Right lobe of liver (tissue), 6 donors: Measurements from ENCODE around the gene SYPL1. TPM values are rescaled to one million over a fixed set of nuclear protein-coding genes. Genes with fewer than 3 reads are reported as not detected.

ENCODE experiments used
- ATAC-seq, 4 donors: fragments of 200-7000 bp; cut with Tn5 transposase; one replicate each; pipeline ENCODE4 v1.9.1; 2020; ENCODE audit warnings: mild to moderate bottlenecking in 4 of 4, moderate library complexity in 4 of 4
- DNase-seq, 3 donors: peaks; one replicate each; pipeline ENCODE4 v3.0.0-alpha.2; 2020
- H3K27ac ChIP-seq, 3 donors: fragments of 200-600 bp; one replicate each; pipeline ENCODE4 v1.8.0; 2022
- H3K27me3 ChIP-seq, 2 donors: fragments of 200-600 bp; one replicate each; pipeline ENCODE4 v1.8.0; 2022
- H3K36me3 ChIP-seq, 4 donors: fragments of 200-600 bp; sonication (generic) in 1 of 4; one replicate each; pipeline versions ENCODE4 v1.5.1 to v1.8.0; 2017 to 2022; ENCODE audit warnings: control low read depth in 1 of 4
- H3K4me1 ChIP-seq, 4 donors: fragments of 200-600 bp; sonication (generic) in 1 of 4; one replicate each; pipeline versions ENCODE4 v1.5.1 to v1.8.0; 2017 to 2022; ENCODE audit warnings: control low read depth in 1 of 4
- H3K4me3 ChIP-seq, 3 donors: fragments of 200-600 bp; one replicate each; pipeline ENCODE4 v1.8.0; 2022
- H3K9me3 ChIP-seq, 4 donors: fragments of 200-600 bp; sonication (generic) in 1 of 4; one replicate each; pipeline versions ENCODE4 v1.5.1 to v1.8.0; 2017 to 2022; ENCODE audit warnings: control low read depth in 1 of 4
- POLR2A ChIP-seq: fragments of 450-650 bp; IDR thresholded peaks from one replicate; pipeline ENCODE4 v1.6.1; 2017; ENCODE audit warnings: antibody characterized with exemption, mild to moderate bottlenecking
- WGBS: methylation state at CpG from one replicate; pipeline ENCODE4 v1.1.6; 2018; ENCODE audit warnings: low coverage, low lambda C conversion rate; ENCODE audit not compliant: insufficient coverage; ENCODE audit errors: missing lambda C conversion rate; 5-methylcytosine and 5-hydroxymethylcytosine counted together
- intact Hi-C, 2 donors: fragments of 100-400 bp; cut with DNase I; formaldehyde crosslinking; loops; one replicate each; pipeline versions ENCODE4 v1.11.2 to v1.14.1; 2022
- total RNA-seq, 6 experiments: library from RNA; depleted of rRNA in 2 of 6; stranded (reverse); fragments of >200 nt in 2 of 6; fragmentation: NEBNext Ultra II Directional in 3 of 6; extraction: Animal tissue kit (Norgen Biotek cat#: 25700) in 3 of 6; gene quantifications; one replicate each; pipeline versions ENCODE4 v1.1.0 to v1.2.4, GENCODE V29; 2016 to 2023
- TF ChIP-seq, protein P1 (sequence below), 4 donors: fragments of 200-600 bp in 3 of 4; fragments of 450-650 bp in 1 of 4; IDR thresholded peaks; one replicate each; pipeline versions ENCODE4 v1.5.1 to v1.8.0; 2016 to 2022; ENCODE audit warnings: antibody characterized with exemption in 4 of 4, mild to moderate bottlenecking in 2 of 4
- donor health status: DM: no; HTN: yes; CAD: no.
- donor health status: DM: no; HTN: no; CAD: no.
- donor health status: DM: no; HTN: no; CAD: no.
- donor health status: DM: no; HTN: yes; CAD: no.
- donor health status: DM: no; HTN: yes; CAD: no.

SYPL1 gene
- total RNA-seq, 6 experiments from 2014 or later = 29.5 to 43.0 (median 37.1) TPM

DNA sequence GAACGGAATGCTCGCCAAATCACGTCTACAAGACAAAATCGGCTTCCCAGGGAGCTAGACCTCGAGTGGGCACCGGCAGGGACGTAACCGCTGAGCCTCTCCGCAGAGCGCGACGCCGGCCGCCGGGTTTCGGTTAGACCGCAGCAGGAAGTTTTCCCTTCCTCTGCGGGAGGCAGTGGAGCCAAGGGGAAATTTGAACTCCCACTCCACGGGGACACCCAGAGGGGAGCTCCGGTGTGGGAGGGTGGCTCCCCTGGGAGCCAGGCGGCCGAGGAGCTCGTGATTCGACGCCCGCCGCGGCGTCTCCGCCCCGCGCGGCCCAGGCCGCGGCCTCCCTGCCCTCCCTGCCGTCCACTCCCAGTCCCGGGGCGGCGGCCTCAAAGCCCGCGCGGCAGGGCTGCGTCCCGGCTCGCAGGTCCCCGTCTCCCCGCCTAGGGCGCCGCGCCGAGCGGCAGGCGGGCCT is 426 bp downstream of the SYPL1 start:
- Histone ChIP-seq H3K27ac (peak overlapping the region; percentile 96 to 98 (median 97)), H3K36me3 (no peaks in the 10 kb centered on the region), H3K4me1 (peaks cover 0 to 33% (median 7%) of the 10 kb centered on the region in 4 donors), H3K4me3 (peak overlapping the region; percentile 54 to 70 (median 68)), H3K27me3 (no peaks in the 10 kb centered on the region), H3K9me3 (no peaks in the 10 kb centered on the region)
- ATAC-seq (peak; percentile 73 to 85 (median 83)), DNase-seq (peak; percentile 86 to 88 (median 87))
- 0% methylated on average over 17 of the region's 53 CpGs for WGBS
- TF ChIP-seq, protein P1, sequence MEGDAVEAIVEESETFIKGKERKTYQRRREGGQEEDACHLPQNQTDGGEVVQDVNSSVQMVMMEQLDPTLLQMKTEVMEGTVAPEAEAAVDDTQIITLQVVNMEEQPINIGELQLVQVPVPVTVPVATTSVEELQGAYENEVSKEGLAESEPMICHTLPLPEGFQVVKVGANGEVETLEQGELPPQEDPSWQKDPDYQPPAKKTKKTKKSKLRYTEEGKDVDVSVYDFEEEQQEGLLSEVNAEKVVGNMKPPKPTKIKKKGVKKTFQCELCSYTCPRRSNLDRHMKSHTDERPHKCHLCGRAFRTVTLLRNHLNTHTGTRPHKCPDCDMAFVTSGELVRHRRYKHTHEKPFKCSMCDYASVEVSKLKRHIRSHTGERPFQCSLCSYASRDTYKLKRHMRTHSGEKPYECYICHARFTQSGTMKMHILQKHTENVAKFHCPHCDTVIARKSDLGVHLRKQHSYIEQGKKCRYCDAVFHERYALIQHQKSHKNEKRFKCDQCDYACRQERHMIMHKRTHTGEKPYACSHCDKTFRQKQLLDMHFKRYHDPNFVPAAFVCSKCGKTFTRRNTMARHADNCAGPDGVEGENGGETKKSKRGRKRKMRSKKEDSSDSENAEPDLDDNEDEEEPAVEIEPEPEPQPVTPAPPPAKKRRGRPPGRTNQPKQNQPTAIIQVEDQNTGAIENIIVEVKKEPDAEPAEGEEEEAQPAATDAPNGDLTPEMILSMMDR (IDR thresholded peaks at IDR 0.05) = no peak
- TF ChIP-seq POLR2A = no peak
- intact Hi-C loops = no loop called here

DNA sequence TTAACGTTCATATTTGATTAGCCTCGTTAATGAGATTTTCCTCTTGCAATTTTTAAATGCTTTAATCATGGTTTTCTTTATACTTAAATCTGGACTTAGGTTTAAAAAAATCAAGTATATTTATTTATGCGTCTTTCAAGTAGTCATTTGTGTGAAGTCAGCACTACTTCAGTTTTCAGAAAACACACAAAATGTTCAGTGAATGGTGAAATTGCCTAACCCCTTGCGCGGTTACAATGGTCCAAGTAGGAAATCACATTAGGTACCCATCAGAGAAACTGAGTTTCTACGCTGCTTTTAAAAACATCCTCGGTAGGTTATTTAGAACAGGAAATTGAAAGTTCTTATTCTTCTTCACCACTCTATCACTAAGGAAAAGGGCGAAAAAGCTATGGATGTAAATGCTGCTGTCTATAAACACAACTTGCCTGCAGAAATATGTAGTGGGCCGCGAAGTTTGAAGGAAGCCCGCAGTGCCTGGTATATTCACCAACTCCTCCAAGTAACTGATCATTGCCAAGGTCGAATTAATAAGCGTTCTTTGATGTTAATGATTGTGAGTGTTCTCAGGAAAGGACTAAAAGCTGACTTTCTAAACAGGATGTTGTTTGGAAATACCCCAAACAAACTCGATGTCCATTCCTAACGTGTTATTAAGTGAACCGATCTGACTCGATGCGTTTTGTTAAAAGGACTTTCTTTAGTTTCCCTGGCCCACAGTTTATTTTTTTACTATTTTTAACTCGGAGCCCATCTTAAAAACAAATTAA is 1.0 kb downstream of the SYPL1 start:
- intact Hi-C loops = no loop called here
- peak overlapping the region; percentile 96 to 98 (median 97) for H3K27ac ChIP-seq
- no peaks in the 10 kb centered on the region for H3K36me3 ChIP-seq
- H3K4me3 ChIP-seq = peak overlapping the region; percentile 54 to 70 (median 68)
- TF ChIP-seq POLR2A = no peak
- TF ChIP-seq, protein P1 (IDR thresholded peaks at IDR 0.05) = no peak
- DNase-seq (no peak), ATAC-seq (no peak)
- WGBS = 3% methylated on average over 18 of the region's 19 CpGs
- H3K4me1 ChIP-seq = peaks cover 0 to 34% (median 7%) of the 10 kb centered on the region in 4 donors
- no peaks in the 10 kb centered on the region for H3K27me3 ChIP-seq
- no peaks in the 10 kb centered on the region for H3K9me3 ChIP-seq

DNA sequence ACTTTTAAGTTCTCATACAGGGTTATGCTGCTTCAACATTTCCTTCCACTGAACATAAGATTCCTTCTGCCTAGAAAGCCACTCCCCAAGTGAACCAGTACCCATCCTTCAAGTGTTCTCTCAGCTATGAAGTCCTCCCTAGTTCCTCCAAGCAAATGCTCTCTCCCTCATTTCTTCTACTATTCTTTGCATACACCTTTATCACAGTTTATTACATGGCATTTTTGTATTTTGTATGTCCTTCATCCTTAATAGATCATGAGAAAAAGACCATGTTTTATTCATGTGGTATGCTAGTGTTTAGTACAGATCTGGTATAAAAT is 1.9 kb downstream of the SYPL1 start:
- intact Hi-C loops = no loop called here

DNA sequence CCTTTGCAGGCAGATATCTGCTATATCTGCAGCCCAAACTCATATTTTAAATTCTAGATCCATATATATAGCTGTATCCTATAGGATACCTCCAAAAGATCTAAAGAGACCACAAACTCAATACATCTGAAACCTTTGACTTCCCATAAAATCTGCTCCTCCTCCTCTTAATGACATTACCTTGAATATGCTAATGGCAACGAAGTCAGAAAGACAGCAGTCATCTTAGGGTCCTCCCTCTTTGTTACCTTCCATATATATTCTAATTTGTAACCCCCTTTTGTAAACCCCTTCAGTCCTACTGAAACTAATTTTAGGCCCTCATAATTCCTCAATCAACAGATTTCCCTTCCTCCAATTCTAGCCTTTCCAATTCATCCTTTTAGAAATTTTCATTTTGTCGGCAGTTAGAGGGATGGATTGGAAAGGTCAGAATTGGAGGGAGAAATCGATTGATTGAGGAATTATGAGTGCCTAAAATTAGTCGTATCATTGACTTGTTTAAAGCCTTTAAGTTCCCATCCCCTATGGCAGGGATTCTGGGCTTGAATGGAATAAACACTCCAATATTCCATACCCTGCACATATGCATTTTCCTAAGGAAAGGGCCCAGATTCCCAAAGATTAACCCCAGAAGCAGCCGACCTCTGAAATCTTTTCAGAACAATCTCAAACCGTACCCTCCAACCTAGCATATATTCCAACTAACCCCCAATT is 2.4 kb downstream of the SYPL1 start:
- Histone ChIP-seq H3K9me3 (no peaks in the 10 kb centered on the region), H3K4me1 (peaks cover 0 to 44% (median 7%) of the 10 kb centered on the region in 4 donors), H3K27ac (no peak overlapping the region), H3K27me3 (no peaks in the 10 kb centered on the region), H3K4me3 (no peak overlapping the region), H3K36me3 (no peaks in the 10 kb centered on the region)
- TF ChIP-seq, protein P1 (IDR thresholded peaks at IDR 0.05) = no peak
- no peak for TF ChIP-seq POLR2A
- intact Hi-C loops = no loop called here
- DNase-seq = no peak
- 74% methylated on average over 6 of the region's 6 CpGs for WGBS
- no peak for ATAC-seq

More for the DNA sequence above, 1.9 kb downstream of the SYPL1 start:
- Histone ChIP-seq H3K27me3 (no peaks in the 10 kb centered on the region), H3K36me3 (no peaks in the 10 kb centered on the region), H3K9me3 (no peaks in the 10 kb centered on the region), H3K4me1 (peaks cover 0 to 43% (median 7%) of the 10 kb centered on the region in 4 donors), H3K4me3 (peak overlapping the region in 1 of 3 donors; percentile 70), H3K27ac (no peak overlapping the region)
- TF ChIP-seq, protein P1 (IDR thresholded peaks at IDR 0.05) = no peak
- no peak for TF ChIP-seq POLR2A
- ATAC-seq (no peak), DNase-seq (no peak)
